ENCODE measurements around the gene TOPORS.

GRCh38 chr9:32501868-32502267 is 50.5 kb downstream of the TOPORS start:
- TF ChIP-seq CTCF (conservative IDR thresholded peaks at IDR 0.05) (no peak), ZFX (IDR thresholded peaks at IDR 0.05) (no peak)
